ENCODE data around the gene OLR1.

DNA sequence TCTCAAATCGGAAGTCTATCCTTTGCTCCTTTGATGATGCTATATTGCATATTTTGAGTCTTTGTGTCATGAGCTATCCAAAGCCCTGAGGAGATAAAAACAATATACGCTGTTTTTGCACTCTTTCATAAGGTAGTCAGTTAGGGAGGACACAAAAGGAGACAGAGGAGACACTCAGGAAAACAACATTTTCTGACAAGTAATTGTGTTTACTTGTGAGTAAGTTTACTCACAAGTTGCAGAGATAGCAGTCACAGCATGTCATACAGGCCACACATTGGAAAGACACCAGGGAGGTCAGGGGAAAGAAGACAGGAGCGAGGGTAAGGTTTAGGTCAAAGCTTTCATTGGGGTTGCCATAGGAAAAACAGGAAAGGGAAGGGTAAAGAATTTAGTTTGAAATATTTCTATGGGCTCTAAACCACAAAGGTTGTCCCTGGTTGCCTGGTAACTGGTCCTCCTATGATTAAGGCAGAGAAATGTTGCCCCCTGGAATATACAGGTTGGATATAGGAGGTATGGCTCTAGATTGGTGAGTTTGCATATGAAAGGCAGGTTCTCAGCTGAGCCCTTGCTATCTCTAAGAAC, 33.4 kb upstream of the OLR1 start:
- no peak for TF ChIP-seq CTCF (IDR thresholded peaks at IDR 0.05; ENCODE audit: extremely low read depth in 1 of 2, insufficient read depth in 1 of 2, low read depth in 1 of 2, low read length in 2 of 2)
- no peak for TF ChIP-seq POLR2A (IDR thresholded peaks at IDR 0.05; ENCODE audit: low read depth, low read length)
- no peak for TF ChIP-seq POLR2AphosphoS5 (IDR thresholded peaks at IDR 0.05; ENCODE audit: insufficient read depth, low read depth, low read length)
- no peak for TF ChIP-seq FOS (IDR thresholded peaks at IDR 0.05; ENCODE audit: borderline replicate concordance, insufficient read depth, low read length)
- no peak for TF ChIP-seq EZH2 (IDR thresholded peaks at IDR 0.05; ENCODE audit: borderline replicate concordance, low read depth, low read length, severe bottlenecking)
- TF ChIP-seq GATA2 (IDR thresholded peaks at IDR 0.05; ENCODE audit: insufficient read depth, insufficient read length, low read depth, low read length): no peak
- TF ChIP-seq MAX (IDR thresholded peaks at IDR 0.05; ENCODE audit: insufficient read depth, insufficient read length): no peak

Data from endothelial cell of umbilical vein (primary cell).